Breast epithelium (tissue), 3 donors: ENCODE measurements around the gene PPT2.

Source experiments
- POLR2A ChIP-seq: fragments of 450-650 bp; IDR thresholded peaks from one replicate; pipeline ENCODE4 v1.6.1; 2016; ENCODE audit warnings: antibody characterized with exemption, mild to moderate bottlenecking, moderate library complexity
- TF ChIP-seq, protein P1 (sequence below), 3 donors: fragments of 450-650 bp; IDR thresholded peaks; one replicate each; pipeline ENCODE4 v1.5.1; 2016 to 2017; ENCODE audit warnings: antibody characterized with exemption in 3 of 3, mild to moderate bottlenecking in 3 of 3, moderate library complexity in 3 of 3

DNA sequence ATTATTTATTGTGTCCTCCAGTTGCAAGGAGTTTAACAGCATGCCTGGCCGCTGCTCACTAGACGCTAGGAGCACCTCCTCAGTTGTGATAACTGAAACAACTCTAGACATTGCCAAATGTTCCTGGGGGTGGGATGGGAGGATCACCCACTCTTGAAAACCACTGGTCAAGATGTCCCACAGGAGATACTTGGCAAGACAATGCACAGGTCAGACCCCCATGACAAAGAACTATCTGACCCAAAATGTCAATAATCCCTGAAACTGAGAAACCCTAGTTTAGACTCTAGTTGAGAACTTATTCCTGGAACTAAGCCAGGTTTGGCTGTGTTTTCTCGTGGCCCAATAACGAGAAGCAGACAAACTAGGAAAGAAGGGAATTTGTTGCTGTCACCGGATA, 14.4 kb upstream of the PPT2 start:
- TF ChIP-seq, protein P1, sequence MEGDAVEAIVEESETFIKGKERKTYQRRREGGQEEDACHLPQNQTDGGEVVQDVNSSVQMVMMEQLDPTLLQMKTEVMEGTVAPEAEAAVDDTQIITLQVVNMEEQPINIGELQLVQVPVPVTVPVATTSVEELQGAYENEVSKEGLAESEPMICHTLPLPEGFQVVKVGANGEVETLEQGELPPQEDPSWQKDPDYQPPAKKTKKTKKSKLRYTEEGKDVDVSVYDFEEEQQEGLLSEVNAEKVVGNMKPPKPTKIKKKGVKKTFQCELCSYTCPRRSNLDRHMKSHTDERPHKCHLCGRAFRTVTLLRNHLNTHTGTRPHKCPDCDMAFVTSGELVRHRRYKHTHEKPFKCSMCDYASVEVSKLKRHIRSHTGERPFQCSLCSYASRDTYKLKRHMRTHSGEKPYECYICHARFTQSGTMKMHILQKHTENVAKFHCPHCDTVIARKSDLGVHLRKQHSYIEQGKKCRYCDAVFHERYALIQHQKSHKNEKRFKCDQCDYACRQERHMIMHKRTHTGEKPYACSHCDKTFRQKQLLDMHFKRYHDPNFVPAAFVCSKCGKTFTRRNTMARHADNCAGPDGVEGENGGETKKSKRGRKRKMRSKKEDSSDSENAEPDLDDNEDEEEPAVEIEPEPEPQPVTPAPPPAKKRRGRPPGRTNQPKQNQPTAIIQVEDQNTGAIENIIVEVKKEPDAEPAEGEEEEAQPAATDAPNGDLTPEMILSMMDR (IDR thresholded peaks at IDR 0.05), result no peak
- TF ChIP-seq POLR2A, result no peak
